Posterior cingulate gyrus (tissue), 11 donors: Measurements from ENCODE around the gene CD36.

ENCODE experiments used
- DNase-seq, 10 donors: peaks; one replicate each; pipeline versions ENCODE4 v3.0.0 to v3.0.0-alpha.2; 2020 to 2021; ENCODE audit warnings: mixed read lengths in 3 of 10
- intact Hi-C: fragments of 100-400 bp; cut with DNase I; formaldehyde crosslinking; loops from one replicate; pipeline ENCODE4 v1.15.1; 2023

The CD36 gene

GRCh38 chr7:80682744-80683143, 44.3 kb downstream of the CD36 start:
- intact Hi-C loops, result no loop called here
- no peak for DNase-seq

GRCh38 chr7:80686576-80686975, 48.1 kb downstream of the CD36 start:
- no peak for DNase-seq
- intact Hi-C loops, result no loop called here

- intact Hi-C loops, result loop anchor here (1.0 to 5.0 kb wide), 3 partner anchors 218 to 771 kb away; partner anchors contain the start of gene SEMA3C
- DNase-seq, result no peak
Measured at GRCh38 chr7:80699045-80699638, 60.7 kb downstream of the CD36 start.

GRCh38 chr7:80699721-80700256, 61.3 kb downstream of the CD36 start:
- DNase-seq, result no peak
- intact Hi-C loops, result loop anchor here (1.0 to 5.0 kb wide), 3 partner anchors 218 to 771 kb away; partner anchors contain the start of gene SEMA3C

- DNase-seq, result no peak
- intact Hi-C loops, result no loop called here
Measured at GRCh38 chr7:80703272-80703671, 64.8 kb downstream of the CD36 start.

GRCh38 chr7:80705130-80705781, 66.8 kb downstream of the CD36 start:
- intact Hi-C loops, result no loop called here
- DNase-seq, result no peak

GRCh38 chr7:80707318-80707717, 68.9 kb downstream of the CD36 start:
- intact Hi-C loops, result no loop called here
- no peak for DNase-seq

- DNase-seq, result no peak
- intact Hi-C loops, result no loop called here
Measured at GRCh38 chr7:80708123-80708522, 69.7 kb downstream of the CD36 start.

GRCh38 chr7:80711531-80711930, 73.1 kb downstream of the CD36 start:
- intact Hi-C loops, result no loop called here
- no peak for DNase-seq

GRCh38 chr7:80719261-80719660, 80.8 kb downstream of the CD36 start:
- DNase-seq, result no peak
- intact Hi-C loops, result no loop called here

GRCh38 chr7:80720146-80720545, 81.7 kb downstream of the CD36 start:
- no peak for DNase-seq
- intact Hi-C loops, result no loop called here

GRCh38 chr7:80721883-80722615, 83.6 kb downstream of the CD36 start:
- intact Hi-C loops, result no loop called here

GRCh38 chr7:80722616-80723195, 84.3 kb downstream of the CD36 start:
- intact Hi-C loops, result no loop called here
- peak in 3 of 10 donors; percentile 29 to 84 (median 62) for DNase-seq

More at GRCh38 chr7:80721883-80722615, 83.6 kb downstream of the CD36 start:
- peak in 2 of 10 donors; percentile 31 to 55 for DNase-seq

- intact Hi-C loops, result no loop called here
- DNase-seq, result no peak
Measured at GRCh38 chr7:80724249-80724871, 85.9 kb downstream of the CD36 start.

GRCh38 chr7:80725181-80725611, 86.8 kb downstream of the CD36 start:
- no peak for DNase-seq
- intact Hi-C loops, result no loop called here
